Muscle of leg (tissue), 11 donors: ENCODE data around the gene UCHL3. TPM values are rescaled to one million over a fixed set of nuclear protein-coding genes. Genes with fewer than 3 reads are reported as not detected.

Experiments used
- DNase-seq: peaks from one replicate; pipeline ENCODE4 v3.0.0; 2013
- H3K27ac ChIP-seq: one replicate; pipeline ENCODE4 v1.5.1; 2013; ENCODE audit warnings: mild to moderate bottlenecking, low read length, control low read depth
- H3K27me3 ChIP-seq: one replicate; pipeline ENCODE4 v1.6.1; 2013; ENCODE audit warnings: low read length; ENCODE audit not compliant: control insufficient read depth, insufficient read depth
- H3K36me3 ChIP-seq: one replicate; pipeline ENCODE4 v1.6.1; 2013; ENCODE audit warnings: low read length; ENCODE audit not compliant: control insufficient read depth, insufficient read depth
- H3K4me1 ChIP-seq: one replicate; pipeline ENCODE4 v1.6.1; 2013; ENCODE audit warnings: low read length; ENCODE audit not compliant: control insufficient read depth, insufficient read depth
- H3K4me3 ChIP-seq: one replicate; pipeline ENCODE4 v1.5.1; 2013; ENCODE audit warnings: low read length, control low read depth
- H3K9me3 ChIP-seq: replicated peaks from 2 replicates; pipeline ENCODE4 v1.6.1; 2013; ENCODE audit warnings: low read depth, low read length; ENCODE audit not compliant: control insufficient read depth
- WGBS: methylation state at CpG from one replicate; pipeline ENCODE4 v1.1.5; 2013; ENCODE audit warnings: missing lambda C conversion rate; ENCODE audit not compliant: insufficient coverage; 5-methylcytosine and 5-hydroxymethylcytosine counted together
- polyA plus RNA-seq, 8 donors: library from polyadenylated mRNA; unstranded; fragments of 120-200 nt; gene quantifications; one replicate each; pipeline versions ENCODE4 v1.2.1 to v1.2.3, GENCODE V29; 2013; ENCODE audit warnings: inconsistent platforms in 1 of 8, low replicate concordance in 1 of 8; ENCODE audit not compliant: insufficient read length in 8 of 8, insufficient read depth in 1 of 8
- total RNA-seq: library from RNA; stranded (reverse); fragments of 120-200 nt; gene quantifications from one replicate; pipeline ENCODE4 v1.2.4, GENCODE V29; 2013

Gene UCHL3
- total and polyA plus RNA-seq, 9 donors, result 15.4 to 23.9 (median 18.3) TPM

DNA sequence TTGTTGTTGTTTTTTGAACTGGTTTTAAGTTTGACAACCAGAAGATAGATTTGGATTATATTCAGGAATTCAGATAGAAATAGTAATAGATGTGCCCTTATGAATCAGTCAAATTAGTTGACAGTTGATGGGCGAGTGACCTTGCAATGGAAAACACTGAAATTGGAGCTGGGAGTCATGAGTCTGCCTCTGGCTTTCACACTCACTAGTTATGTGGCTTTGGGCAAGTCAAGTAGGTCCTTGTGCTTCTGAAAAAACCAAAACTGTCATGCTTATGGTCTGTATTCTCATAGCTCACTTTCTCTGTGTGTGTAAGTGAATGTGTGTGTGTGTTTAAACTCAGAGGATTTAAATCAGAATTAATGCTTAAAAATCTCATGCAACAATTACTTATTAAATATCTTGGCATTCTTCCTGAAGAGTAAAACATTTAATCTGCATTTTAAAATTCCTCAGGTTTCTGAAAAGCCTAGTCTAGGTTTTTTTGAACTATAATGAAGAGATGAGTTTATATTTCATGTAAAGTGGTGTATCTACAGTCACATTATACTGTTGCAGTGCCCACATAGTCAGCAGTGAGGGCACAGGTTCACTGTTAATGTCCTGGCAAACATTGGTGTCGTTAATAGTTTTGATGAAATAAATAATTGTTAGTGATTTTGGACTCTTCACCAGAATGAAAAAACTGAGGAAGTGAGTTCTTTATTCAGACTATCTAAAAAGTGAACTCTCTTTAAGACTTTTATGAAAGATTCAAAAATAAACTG is 32.5 kb downstream of the UCHL3 start:
- peak; percentile 59 for DNase-seq

DNA sequence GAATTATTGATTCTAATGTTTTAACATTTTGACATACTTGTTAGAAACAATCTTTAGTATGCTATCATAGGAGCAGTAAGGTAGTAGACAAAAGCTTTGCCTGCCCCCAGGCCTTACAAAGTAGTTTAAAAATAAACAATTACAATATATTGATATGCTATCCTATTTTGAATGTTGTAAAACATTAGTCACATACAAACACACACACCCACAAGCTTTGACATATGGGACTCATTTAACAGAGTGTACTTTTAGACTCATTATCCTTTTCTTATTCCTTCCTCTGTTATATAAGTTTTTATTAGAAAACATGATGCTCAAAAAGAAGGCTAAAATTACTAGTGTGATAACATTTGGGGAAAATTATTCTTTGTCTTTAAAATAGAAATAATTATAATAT is 33.5 kb downstream of the UCHL3 start:
- peaks cover 15% of the 10 kb centered on the region for H3K9me3 ChIP-seq
- no peak overlapping the region for H3K27ac ChIP-seq
- no peaks in the 10 kb centered on the region for H3K27me3 ChIP-seq
- no peak overlapping the region for H3K4me3 ChIP-seq
- H3K4me1 ChIP-seq, result no peaks in the 10 kb centered on the region
- no peak for DNase-seq
- peaks cover 3% of the 10 kb centered on the region for H3K36me3 ChIP-seq

More for the DNA sequence above, 32.5 kb downstream of the UCHL3 start:
- H3K4me1 ChIP-seq, result no peaks in the 10 kb centered on the region
- H3K27me3 ChIP-seq, result no peaks in the 10 kb centered on the region
- peaks cover 15% of the 10 kb centered on the region for H3K9me3 ChIP-seq
- H3K27ac ChIP-seq, result no peak overlapping the region
- no peak overlapping the region for H3K4me3 ChIP-seq
- WGBS, result 89% methylated on average over 1 of the region's 2 CpGs
- H3K36me3 ChIP-seq, result peaks cover 3% of the 10 kb centered on the region

DNA sequence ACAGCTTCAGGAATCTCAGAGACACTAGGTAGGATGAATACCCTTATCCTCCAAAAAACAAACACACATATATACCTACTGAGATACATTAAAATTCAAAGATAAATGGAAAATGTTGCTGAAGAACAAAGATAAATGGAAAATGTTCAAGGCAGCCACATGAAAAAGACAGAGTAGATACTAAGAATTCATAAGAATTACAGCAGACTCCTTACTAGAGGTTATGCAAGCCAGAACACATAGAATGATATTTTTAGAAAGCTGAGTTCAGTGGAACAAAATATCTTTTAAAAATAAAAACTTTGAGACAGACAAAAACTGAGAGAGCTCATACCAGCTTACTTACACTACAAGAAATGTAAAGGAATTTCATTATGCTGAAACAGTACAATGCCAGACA is 35.6 kb downstream of the UCHL3 start:
- DNase-seq, result no peak
- H3K36me3 ChIP-seq, result peaks cover 7% of the 10 kb centered on the region
- H3K27ac ChIP-seq, result no peak overlapping the region
- no peaks in the 10 kb centered on the region for H3K27me3 ChIP-seq
- H3K4me3 ChIP-seq, result no peak overlapping the region
- peaks cover 15% of the 10 kb centered on the region for H3K9me3 ChIP-seq
- H3K4me1 ChIP-seq, result no peaks in the 10 kb centered on the region

DNA sequence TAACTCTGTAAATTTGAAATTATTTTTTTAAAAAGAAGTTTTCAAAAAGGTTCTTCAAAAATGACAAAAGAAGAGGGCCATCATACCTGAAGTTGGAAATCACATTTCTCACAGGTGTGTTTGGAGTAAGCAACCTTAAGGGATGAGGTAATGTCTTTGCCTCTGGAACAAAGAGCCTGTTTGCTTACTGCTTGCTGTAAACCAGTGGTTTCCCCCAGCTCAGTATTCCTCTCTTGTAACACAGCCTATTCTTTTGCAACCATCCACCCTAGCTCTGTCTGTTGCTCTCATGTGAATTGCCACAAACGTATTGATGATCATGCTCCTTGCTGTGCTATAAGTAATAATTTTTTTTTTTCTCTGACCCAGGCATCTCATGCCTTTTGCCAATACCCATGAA is 38.1 kb downstream of the UCHL3 start:
- Histone ChIP-seq H3K4me3 (no peak overlapping the region), H3K36me3 (peaks cover 7% of the 10 kb centered on the region)
- no CpG with 5 or more reads among the region's 1 CpG for WGBS

DNA sequence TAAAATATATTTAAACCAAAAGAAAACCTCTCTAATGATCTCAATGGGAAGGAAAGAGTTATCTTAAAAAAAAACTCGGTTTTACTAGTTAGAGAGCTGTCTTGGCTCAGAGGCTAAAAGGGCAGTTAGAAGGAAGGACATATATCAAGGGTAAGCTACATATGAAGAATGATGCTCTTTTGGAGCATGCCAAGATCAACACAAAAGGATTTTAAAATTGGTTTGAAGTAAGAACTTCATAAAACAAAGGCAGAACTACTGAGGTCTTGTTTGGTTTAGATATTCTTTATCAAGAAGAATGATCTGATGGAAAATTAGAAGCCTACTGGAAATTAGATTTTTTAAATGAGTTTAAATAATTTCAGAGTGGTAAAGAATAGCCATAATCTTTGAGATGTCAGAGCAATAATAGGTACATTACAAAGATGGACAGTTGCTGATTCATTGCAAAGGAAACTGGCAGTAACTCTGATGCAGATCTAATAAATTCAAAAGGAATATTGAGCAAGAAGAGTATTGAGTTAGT is 47.1 kb downstream of the UCHL3 start:
- no CpG with 5 or more reads among the region's 1 CpG for WGBS
- Histone ChIP-seq H3K27ac (no peak overlapping the region), H3K9me3 (no peaks in the 10 kb centered on the region), H3K4me3 (no peak overlapping the region), H3K4me1 (no peaks in the 10 kb centered on the region), H3K36me3 (no peaks in the 10 kb centered on the region), H3K27me3 (no peaks in the 10 kb centered on the region)
- DNase-seq, result no peak

More for the DNA sequence above, 38.1 kb downstream of the UCHL3 start:
- no peak overlapping the region for H3K27ac ChIP-seq
- peaks cover 15% of the 10 kb centered on the region for H3K9me3 ChIP-seq
- H3K4me1 ChIP-seq, result no peaks in the 10 kb centered on the region
- DNase-seq, result no peak
- H3K27me3 ChIP-seq, result no peaks in the 10 kb centered on the region

DNA sequence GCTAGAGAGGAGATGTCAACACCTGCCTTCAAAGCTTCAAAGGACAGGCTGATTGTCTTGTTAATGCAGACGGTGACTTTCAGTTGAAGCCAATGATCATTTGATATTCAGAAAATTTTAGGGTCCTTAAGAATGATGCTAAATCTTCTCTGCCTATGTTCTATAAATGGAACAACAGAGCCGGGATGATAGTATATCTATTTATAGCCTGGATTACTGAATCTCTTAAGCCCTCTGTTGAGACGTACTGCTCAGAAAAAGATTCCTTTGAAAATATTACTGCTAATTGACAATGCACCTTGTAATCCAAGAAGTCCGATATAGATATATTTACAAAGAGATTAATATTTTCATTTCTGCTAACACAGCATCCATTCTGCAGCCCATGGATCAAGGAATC is 50.8 kb downstream of the UCHL3 start:
- DNase-seq, result no peak
- H3K36me3 ChIP-seq, result no peaks in the 10 kb centered on the region
- no CpG with 5 or more reads among the region's 4 CpGs for WGBS
- H3K9me3 ChIP-seq, result no peaks in the 10 kb centered on the region
- no peaks in the 10 kb centered on the region for H3K4me1 ChIP-seq
- no peak overlapping the region for H3K27ac ChIP-seq
- no peak overlapping the region for H3K4me3 ChIP-seq
- no peaks in the 10 kb centered on the region for H3K27me3 ChIP-seq

DNA sequence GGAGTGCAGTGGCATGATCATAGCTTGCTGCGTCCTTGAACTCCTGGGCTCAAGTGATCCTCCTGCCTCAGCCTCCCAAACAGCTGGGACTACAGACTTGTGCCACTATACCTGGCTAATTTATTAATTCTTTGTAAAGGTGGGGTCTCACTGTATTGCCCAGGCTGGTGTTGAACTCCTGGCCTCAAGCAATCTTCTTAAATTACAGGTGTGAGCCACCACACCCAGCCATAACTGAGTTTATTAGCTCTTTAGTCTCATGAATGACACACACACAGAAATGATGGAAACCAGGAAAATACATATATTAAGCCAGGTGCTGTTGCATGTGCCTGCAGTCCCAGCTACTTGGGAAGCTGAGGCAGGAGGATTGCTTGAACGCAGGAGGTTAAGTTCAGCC is 53.4 kb downstream of the UCHL3 start:
- Histone ChIP-seq H3K27me3 (no peaks in the 10 kb centered on the region), H3K27ac (no peak overlapping the region), H3K9me3 (no peaks in the 10 kb centered on the region), H3K4me1 (no peaks in the 10 kb centered on the region), H3K36me3 (peaks cover 3% of the 10 kb centered on the region), H3K4me3 (no peak overlapping the region)
- no peak for DNase-seq
- WGBS, result no CpG with 5 or more reads among the region's 2 CpGs

DNA sequence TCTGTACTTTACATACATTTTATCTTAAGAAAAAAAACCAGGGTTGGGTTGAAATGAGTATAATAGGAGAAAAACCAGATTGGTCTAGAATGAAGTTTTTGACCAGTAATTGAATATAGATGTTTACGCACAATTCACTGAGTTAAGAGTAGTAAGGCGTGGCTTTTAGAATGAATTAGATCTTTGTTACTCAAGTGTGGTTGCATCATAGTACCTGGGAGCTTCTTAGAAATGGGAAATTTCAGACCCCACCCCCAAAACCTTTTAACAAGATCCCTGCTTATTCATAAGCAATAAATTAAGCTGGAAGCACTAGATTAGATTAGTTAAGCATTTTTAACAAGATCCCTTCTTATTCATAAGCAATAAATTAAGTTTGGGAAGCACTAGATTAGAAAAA is 57.9 kb downstream of the UCHL3 start:
- WGBS, result no CpG with 5 or more reads among the region's 2 CpGs
- no peaks in the 10 kb centered on the region for H3K9me3 ChIP-seq

DNA sequence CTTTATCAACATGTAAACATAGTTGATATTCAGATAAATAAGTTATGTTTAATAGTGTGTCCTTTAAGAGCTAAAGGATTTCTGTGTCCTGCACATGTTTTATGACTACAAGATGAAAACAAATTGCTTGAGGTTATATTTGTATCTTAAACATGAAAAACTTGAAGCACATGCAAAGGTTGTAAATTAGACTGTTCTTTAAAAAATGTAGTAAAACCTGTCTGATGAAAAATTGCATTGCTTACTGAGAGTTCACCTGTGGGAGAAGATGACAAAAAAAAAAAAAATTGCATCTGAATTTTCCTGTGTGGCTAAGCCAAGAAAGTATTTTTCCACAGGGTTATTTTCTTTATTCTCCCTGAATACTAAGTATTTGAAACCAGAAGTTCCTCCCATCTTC is 60.9 kb downstream of the UCHL3 start:
- Histone ChIP-seq H3K36me3 (peaks cover 3% of the 10 kb centered on the region), H3K27me3 (no peaks in the 10 kb centered on the region), H3K9me3 (no peaks in the 10 kb centered on the region), H3K4me1 (no peaks in the 10 kb centered on the region), H3K4me3 (no peak overlapping the region), H3K27ac (no peak overlapping the region)
- no peak for DNase-seq

More for the DNA sequence above, 57.9 kb downstream of the UCHL3 start:
- no peaks in the 10 kb centered on the region for H3K4me1 ChIP-seq
- DNase-seq, result no peak
- peaks cover 3% of the 10 kb centered on the region for H3K36me3 ChIP-seq
- no peak overlapping the region for H3K27ac ChIP-seq
- no peaks in the 10 kb centered on the region for H3K27me3 ChIP-seq
- no peak overlapping the region for H3K4me3 ChIP-seq

DNA sequence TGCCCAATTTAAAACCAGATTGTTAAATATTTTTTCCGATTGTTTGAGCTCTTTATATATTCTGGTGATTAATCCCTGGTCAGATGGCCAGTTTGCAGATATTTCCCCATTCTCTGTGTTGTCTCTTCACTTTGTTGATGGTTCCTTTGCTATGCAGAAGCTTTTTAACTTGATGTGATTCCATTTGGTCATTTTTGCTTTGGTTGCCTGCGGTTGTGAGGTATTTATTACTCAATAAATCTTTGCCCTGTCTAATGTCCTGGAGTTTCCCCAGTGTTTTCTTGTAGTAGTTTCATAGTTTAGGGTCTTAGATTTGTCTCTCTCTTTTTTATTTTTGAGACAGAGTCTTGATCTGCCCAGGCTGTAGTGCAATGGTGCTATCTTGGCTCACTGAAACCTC is 62.8 kb downstream of the UCHL3 start:
- no peaks in the 10 kb centered on the region for H3K9me3 ChIP-seq
- no peaks in the 10 kb centered on the region for H3K36me3 ChIP-seq
- WGBS, result no CpG with 5 or more reads among the region's 2 CpGs

DNA sequence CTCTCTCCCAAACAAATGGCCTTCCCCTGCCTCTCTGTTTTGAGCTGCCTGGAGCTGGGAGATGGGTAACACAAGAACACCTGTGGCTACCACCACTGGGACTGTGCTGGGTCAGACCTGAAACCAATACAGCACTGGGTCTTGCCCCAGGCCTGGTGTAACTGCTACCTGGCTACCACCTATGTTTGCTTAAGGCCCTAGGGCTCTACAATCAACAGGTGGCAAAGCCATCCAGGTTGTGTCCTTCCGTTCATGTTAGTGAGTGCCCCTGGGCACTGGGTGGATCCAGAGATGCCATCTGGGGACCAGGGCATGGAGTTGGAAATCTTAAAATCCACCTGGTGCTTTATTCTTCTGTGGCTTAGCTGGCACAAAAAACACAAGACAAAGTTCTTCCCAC is 67.6 kb downstream of the UCHL3 start:
- Histone ChIP-seq H3K9me3 (no peaks in the 10 kb centered on the region), H3K4me3 (no peak overlapping the region), H3K27ac (no peak overlapping the region), H3K27me3 (no peaks in the 10 kb centered on the region), H3K36me3 (no peaks in the 10 kb centered on the region), H3K4me1 (no peaks in the 10 kb centered on the region)
- 67% methylated on average over 1 of the region's 1 CpG for WGBS
- DNase-seq, result no peak

More for the DNA sequence above, 62.8 kb downstream of the UCHL3 start:
- no peak for DNase-seq
- Histone ChIP-seq H3K27me3 (no peaks in the 10 kb centered on the region), H3K4me1 (no peaks in the 10 kb centered on the region), H3K4me3 (no peak overlapping the region), H3K27ac (no peak overlapping the region)
